GM18909 (cell line): ENCODE measurements around the gene MAP4K4.

Source experiments
- ATAC-seq: cut with Tn5 transposase; IDR thresholded peaks from one replicate; pipeline ENCODE4 v1.9.1; 2021; ENCODE audit warnings: mild to moderate bottlenecking; ENCODE audit not compliant: unreplicated experiment, poor library complexity

Gene MAP4K4

DNA sequence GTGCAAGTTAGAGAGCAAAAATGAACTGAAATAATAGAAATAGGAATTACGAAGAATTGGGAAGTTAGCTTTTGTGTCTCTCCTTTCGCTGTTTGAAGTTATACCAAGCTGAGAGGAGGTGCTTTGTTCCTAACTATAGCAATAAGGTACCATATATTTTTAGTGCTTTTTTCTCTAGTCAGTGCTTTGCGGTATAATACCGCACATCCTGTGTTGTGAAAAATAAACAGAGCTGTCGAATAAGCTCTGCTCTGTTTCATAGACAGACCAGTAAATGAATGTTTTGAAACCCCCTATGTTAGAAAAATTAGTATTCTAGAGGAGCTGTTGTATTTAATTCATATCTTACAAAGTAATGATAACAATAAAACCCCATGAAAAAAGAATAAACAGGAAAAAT is 130.8 kb downstream of the MAP4K4 start:
- ATAC-seq: no peak

- no peak for ATAC-seq
Observed at GRCh38 chr2:101828673-101829334, 131.3 kb downstream of the MAP4K4 start.

- no peak for ATAC-seq
Observed at GRCh38 chr2:101829429-101829828, 131.9 kb downstream of the MAP4K4 start.

GRCh38 chr2:101830146-101830545 is 132.6 kb downstream of the MAP4K4 start:
- ATAC-seq: no peak

DNA sequence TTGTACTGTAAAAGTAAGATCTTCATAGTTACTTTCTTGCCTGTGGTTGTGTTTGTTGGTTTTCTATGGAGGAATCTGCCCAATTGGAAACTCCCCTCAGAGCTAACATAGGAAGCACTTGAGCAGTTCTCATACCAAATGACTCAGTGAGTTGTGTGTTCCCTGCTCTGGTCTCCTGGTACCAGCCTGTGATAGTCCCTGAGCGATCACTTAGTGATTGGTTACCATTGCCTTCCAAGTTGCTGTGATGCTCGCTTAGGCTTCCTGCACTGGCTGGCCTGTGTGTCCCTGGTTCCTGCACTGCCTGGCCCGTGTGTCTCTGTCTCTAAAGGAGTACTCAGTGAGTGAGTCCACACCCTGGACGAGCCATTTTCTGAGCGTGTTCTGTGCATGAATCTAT is 133.0 kb downstream of the MAP4K4 start:
- peak; percentile 40 for ATAC-seq

- peak; percentile 78 for ATAC-seq
Observed at GRCh38 chr2:101831351-101831865, 133.9 kb downstream of the MAP4K4 start.

DNA sequence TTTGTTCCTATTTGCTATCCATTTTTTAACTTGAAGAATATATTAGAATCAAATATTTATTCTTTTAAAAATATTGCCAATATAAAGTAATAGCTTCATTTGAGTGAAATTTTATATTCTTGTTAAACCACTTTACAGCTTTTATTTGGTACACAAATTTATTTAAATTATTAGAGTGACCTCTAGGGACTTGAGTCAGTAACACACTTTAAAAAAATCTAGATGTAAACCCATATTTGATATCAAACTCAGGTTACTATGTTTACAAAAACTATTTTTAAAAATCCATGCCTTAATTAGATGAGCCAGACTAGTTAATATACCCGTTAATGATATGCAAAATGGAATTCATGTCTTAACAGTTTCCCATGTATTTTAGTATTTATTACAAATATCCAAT is 134.6 kb downstream of the MAP4K4 start:
- ATAC-seq: no peak

GRCh38 chr2:101833890-101834523 is 136.5 kb downstream of the MAP4K4 start:
- ATAC-seq: no peak

DNA sequence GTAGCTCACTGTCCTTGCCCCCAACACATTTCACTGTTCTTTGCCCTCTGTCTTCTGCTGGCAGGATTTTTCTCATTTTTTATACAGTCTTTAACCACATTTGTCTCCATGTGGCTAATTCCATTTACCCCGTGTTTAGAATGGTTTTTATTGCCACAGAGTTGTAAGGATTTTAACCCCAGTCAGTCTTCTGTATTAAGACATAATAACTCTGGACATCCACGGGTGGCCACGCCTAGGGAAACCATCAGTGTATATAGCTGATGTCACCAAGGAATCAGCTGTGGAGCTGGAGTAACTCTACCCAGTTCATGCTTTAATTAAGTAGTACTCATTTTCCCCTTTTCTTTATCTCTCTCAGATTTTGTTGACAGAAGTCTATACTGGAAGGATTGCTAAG is 139.8 kb downstream of the MAP4K4 start:
- ATAC-seq: no peak

DNA sequence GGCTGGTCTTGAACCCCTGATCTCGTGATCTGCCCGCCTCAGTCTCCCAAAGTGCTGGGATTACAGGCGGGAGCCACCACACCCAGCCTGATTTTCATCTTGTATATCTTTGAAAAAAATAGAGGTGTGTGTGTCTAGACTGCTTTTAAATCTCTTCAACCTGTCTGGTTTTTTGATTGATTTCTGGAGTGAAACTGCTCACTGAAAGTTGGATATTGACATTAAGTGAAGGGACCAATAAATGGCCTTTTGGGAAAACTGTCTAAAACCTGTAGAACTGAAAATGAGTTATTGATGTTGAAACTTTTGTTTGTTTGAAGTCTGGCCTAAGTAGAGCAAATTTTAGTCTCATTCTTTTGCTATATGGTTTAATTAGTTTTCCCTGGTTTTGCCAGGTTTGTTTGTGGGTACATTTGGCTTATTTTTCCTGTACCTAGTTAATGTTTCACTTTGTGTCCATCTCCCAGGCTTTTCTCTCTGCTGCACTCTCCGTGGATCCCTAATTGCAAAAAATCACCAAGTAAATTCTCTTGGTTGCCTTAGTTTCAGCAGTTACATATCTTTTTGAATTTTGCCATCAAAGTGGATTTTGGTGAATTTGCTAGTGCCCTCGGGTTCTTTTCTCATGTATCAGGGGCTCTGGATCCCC is 144.3 kb downstream of the MAP4K4 start:
- ATAC-seq: no peak

- ATAC-seq: no peak
Observed at GRCh38 chr2:101842471-101842870, 145.0 kb downstream of the MAP4K4 start.

DNA sequence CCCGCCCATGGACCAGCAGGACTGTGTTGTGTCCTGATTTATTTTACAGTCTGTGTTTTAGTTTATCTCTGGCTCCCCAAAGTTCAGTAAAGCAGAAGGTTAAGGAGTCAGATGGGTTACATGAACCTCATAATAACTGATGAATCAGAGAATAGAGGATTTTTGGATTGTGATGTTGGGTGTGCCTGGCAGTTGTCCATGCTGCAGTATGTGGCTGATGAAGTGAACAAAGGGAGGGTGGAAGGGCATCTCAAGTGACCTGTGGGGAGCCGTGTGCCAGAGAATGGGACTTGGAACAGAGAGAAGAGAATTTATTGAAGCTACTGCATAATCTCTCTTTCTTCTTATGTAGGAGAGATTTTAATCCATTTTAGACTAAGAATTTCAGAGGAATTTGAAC is 145.5 kb downstream of the MAP4K4 start:
- no peak for ATAC-seq

- ATAC-seq: no peak
Observed at GRCh38 chr2:101843471-101843870, 146.0 kb downstream of the MAP4K4 start.

- ATAC-seq: no peak
Observed at GRCh38 chr2:101844055-101844635, 146.6 kb downstream of the MAP4K4 start.

DNA sequence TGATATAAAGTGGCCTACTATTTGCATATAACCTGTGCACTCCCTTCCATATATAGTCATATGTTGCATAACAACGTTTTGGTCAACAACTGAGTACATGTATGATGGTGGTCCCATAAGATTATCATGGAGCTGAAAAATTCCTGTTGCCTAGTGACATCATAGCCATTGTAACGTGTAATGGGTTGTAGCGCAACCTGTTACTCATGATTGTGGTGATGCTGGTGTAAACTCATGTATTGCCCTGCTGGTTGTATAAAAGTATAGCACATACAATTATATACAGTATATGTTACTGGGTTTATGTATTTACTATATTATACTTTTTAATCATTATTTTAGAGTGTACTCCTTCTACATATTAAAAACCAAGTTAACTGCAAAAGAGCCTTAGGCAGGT is 149.5 kb downstream of the MAP4K4 start:
- no peak for ATAC-seq

DNA sequence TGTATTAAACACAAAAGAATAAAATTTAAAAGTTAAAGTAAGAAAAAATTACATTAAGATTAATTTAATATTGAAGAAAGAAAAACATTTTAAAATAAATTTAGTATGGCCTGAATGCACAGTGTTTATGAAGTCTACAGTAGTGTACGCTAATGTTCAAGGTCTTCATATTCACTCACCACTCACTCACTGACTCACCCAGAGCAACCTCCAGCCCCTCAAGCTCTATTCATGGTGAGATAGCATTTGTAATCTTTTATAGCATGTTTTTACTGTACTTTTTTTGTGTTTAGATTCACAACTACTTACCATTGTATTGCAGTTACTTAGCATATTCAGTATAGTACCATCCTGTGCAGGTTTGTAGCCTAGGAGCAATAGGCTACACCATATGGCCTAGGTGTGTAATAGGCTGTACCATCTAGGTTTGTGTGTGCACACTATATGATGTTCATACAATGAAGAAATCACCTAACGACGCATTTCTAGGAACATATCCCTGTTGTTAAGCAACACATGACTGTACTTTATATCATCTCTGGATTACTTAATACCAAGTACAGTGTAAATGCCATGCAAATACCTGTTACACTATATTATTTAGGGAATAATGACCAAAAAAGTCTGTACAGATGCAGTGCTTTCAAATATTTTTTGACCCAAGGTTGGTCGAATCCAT is 150.3 kb downstream of the MAP4K4 start:
- no peak for ATAC-seq

DNA sequence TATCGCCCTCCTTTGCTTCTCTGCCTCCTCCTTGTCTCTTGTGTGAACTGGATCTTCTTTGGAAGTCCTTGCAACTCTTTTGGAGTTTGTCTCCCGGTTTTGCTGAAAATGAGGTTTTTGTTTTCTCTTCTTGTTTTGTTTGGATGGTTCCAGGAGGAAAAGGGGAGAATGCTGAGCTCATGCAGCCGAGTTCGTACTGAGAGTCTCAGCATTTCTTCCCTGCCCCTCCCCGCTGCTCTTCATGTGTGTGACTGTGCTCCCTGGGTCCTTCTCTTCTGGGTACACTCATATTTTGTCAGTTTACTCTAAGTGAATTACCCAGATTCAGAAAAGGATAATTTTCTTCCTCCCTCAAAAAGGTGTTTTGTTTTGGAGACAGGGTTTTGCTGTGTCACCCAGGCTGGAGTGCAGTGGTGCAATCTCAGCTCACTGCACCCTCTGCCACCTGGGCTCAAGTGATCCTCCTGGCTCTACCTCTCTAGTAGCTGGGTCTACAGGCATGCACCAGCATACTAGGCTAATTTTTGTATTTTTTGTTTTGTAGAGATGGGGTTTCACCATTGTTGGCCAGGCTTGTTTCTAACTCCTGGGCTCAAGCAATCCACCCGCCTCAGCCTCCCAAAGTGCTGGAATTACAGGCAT is 151.4 kb downstream of the MAP4K4 start:
- ATAC-seq: no peak

- ATAC-seq: no peak
Observed at GRCh38 chr2:101850450-101850849, 152.9 kb downstream of the MAP4K4 start.

DNA sequence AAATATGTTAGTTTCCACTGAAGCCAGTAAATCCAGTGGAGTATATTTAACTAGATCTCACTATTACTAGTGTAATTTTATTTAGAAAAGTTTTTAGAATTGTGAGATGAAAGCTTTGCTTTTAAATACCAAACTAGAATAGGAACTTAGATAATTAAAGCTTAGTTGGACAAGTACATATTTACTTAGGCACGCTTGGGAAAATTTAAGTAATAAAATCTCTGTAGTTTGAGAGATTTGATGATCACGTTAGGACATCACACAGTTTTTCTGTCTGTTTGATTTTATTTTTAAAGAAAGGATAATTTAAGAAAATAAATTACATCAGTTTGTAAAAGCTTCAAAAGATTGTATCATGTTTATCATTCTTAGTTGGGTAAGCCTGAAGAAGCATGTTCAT is 153.5 kb downstream of the MAP4K4 start:
- no peak for ATAC-seq

DNA sequence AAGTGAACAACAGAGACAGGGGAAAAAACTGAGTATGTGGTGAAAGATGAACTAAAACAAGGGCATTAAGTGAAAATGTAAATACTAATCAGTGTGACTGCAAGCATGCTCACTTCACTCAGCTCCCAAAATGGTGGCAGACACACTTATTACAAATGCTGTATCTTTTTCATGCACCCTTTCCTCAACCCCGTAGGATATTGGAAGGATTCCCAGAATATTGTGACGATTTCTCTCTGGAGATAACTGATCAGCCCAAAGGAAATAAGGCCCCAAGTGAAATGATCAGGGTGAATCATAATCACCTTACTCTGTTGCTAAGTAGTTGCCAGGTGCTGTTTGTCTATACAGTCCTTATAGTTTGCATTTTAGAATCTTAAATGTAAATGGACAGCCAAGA is 155.3 kb downstream of the MAP4K4 start:
- ATAC-seq: no peak
